Thoracic aorta (tissue), 2 donors: ENCODE results near the gene ELOVL7. TPM values are rescaled to one million over a fixed set of nuclear protein-coding genes. Genes with fewer than 3 reads are reported as not detected.
"Not testable (repeated sequence)": the region's sequence is repeated elsewhere in the genome, so short reads cannot be mapped to it uniquely, and the experiment has no call there.

Experiments used
- ATAC-seq: fragments of 150-250 bp; one replicate; pipeline ENCODE4 v1.8.0; 2017; ENCODE audit warnings: low read depth; ENCODE audit not compliant: insufficient number of reproducible peaks, low FRiP score
- DNase-seq: peaks from one replicate; pipeline ENCODE4 v3.0.0-alpha.2; 2020; ENCODE audit warnings: low spot score
- H3K27ac ChIP-seq, 2 donors: fragments of 200-600 bp; sonication (generic); 1 replicate in 1 of 2; 2 replicates in 1 of 2; pipeline ENCODE4 v1.5.1; 2016; ENCODE audit warnings: mild to moderate bottlenecking in 2 of 2, moderate library complexity in 2 of 2
- H3K27me3 ChIP-seq: fragments of 200-600 bp; sonication (generic); replicated peaks from 2 replicates; pipeline ENCODE4 v1.6.0; 2016; ENCODE audit warnings: mild to moderate bottlenecking; ENCODE audit not compliant: insufficient read depth
- H3K36me3 ChIP-seq: fragments of 200-600 bp; sonication (generic); one replicate; pipeline ENCODE4 v1.5.1; 2016
- H3K4me1 ChIP-seq, 2 donors: fragments of 200-600 bp; sonication (generic); 1 replicate in 1 of 2; 2 replicates in 1 of 2; pipeline versions ENCODE4 v1.5.1 to v1.6.0; 2016; ENCODE audit warnings: low read depth in 2 of 2, mild to moderate bottlenecking in 1 of 2; ENCODE audit not compliant: control insufficient read depth in 1 of 2
- H3K4me3 ChIP-seq: fragments of 200-600 bp; sonication (generic); 2 replicates; pipeline ENCODE4 v1.5.1; 2016; ENCODE audit warnings: mild to moderate bottlenecking
- H3K9me3 ChIP-seq: fragments of 200-600 bp; sonication (generic); 2 replicates; pipeline ENCODE4 v1.5.1; 2016
- CTCF ChIP-seq: fragments of 200-600 bp; sonication (generic); IDR thresholded peaks from one replicate; pipeline ENCODE4 v1.5.1; 2019; ENCODE audit warnings: antibody characterized with exemption
- total RNA-seq, 2 donors: library from RNA; depleted of rRNA; stranded (reverse); fragments of >200 nt; gene quantifications; one replicate each; pipeline versions ENCODE4 v1.1.0 to v1.2.3, GENCODE V29; 2016

Gene ELOVL7
- total RNA-seq, 2 donors from 2014 or later, result 3.0 to 18.5 TPM

DNA sequence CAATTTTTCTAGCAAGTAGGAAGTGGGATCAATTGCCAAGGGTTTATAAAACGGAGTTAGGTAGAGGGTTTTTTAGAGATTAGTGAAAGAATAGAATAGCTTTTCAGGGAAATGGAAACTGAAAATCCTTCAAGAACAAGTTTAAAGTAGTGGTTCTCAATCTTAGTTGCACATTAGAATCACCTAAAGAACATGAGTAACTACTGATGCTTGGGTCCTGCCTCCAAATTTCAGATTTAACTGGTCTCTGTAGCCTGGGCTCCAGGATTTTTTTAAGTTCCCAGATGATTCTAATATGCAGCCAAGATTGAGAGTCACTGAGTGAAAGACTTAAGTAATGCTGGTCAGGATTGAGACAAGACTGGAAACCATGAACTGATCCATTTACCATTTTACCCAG lies 20.5 kb downstream of the ELOVL7 start:
- Histone ChIP-seq H3K4me3 (no peak overlapping the region), H3K36me3 (no peaks in the 10 kb centered on the region), H3K9me3 (no peaks in the 10 kb centered on the region), H3K27me3 (no peaks in the 10 kb centered on the region), H3K4me1 (no peaks in the 10 kb centered on the region), H3K27ac (no peak overlapping the region)
- DNase-seq, result no peak
- no peak for ATAC-seq
- TF ChIP-seq CTCF, result no peak

- no peak for ATAC-seq
- H3K36me3 ChIP-seq, result no peaks in the 10 kb centered on the region
- no peaks in the 10 kb centered on the region for H3K4me1 ChIP-seq
- no peak overlapping the region for H3K27ac ChIP-seq
- no peak for DNase-seq
- no peaks in the 10 kb centered on the region for H3K9me3 ChIP-seq
- no peak overlapping the region for H3K4me3 ChIP-seq
- no peak for TF ChIP-seq CTCF
- H3K27me3 ChIP-seq, result no peaks in the 10 kb centered on the region
These were observed 21.8 kb downstream of the ELOVL7 start for GRCh38 chr5:60822285-60822556.

DNA sequence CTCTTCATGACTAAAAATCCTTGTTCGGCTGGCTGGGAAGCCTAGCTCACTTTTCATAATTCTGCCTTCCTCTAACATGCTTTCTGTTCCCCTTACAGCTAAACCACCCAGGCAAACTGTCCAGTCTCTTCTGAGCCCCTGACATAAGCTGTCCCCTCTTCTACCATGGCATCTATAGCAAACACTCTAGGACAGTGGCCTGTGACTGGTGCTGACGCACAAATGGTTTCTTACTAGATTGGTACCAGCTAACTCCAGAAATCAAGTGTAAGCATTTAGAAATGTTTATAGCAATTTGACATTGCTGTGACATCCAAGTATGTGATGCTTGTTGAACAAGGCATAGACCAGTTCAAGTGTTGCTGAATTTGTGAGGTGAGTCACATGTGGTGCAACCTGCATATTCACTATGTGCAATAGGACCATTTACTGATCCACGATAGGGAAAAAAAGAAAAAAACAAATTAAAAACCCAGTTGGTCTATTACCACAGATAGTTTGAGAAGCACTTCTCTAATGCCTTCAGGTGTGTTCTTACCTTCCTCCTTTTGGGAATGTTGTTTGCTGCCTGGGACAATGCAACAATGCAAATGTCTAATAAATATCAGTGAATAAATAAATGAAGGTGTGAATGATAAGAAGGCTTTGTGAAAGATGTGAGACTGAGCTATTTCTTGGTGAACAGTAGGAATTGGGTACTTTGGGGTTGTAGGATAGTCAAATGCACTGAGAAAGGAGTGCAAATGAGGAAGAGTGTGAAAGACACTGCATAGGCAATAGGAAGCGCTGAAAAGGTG lies 22.4 kb downstream of the ELOVL7 start:
- Histone ChIP-seq H3K4me1 (no peaks in the 10 kb centered on the region), H3K4me3 (no peak overlapping the region), H3K36me3 (no peaks in the 10 kb centered on the region), H3K9me3 (no peaks in the 10 kb centered on the region), H3K27ac (no peak overlapping the region), H3K27me3 (no peaks in the 10 kb centered on the region)
- DNase-seq (no peak), ATAC-seq (no peak)
- no peak for TF ChIP-seq CTCF

DNA sequence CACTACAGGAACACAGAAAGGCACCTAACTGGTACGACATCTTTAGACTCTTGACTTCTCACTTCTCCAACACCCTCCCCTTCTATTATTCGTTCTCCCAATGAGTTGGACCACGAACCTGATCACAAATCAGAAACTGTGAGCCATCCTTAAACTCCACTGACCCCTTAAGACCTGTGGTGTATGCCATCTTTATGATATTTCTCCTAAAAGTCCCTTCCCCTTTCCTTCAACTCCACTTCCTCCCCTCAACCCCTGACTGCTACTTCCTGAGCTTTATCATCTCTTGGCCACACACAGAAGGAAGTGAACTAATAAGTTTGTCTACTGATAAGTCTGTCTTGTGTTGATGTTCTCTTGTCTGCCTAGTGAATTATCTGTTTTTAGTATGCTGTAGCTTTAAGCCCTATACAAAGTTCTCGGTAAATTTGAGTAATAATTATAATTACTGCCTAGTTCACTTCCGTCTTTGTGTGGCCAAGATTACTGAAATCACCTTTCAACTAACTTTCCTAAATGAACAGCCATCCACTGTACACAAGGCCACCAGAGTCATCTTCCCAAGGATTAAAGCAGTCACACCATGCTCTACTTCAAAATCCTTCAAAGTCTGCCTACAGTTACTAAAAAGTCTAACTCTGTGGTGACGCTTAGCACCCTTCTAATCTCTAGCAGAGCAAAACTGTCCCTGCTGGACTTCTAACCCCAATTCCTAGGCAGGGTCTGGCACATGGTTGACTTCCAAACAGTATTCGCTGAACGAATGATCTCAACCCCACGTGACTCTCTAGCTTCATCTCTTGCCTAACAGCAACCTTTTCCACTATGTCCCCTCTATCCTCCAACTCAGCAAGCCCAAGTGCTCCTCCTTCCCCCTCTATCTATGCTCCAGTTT lies 23.2 kb downstream of the ELOVL7 start:
- H3K27me3 ChIP-seq, result no peaks in the 10 kb centered on the region
- H3K4me3 ChIP-seq, result no peak overlapping the region
- H3K27ac ChIP-seq, result no peak overlapping the region
- H3K9me3 ChIP-seq, result no peaks in the 10 kb centered on the region
- TF ChIP-seq CTCF, result no peak
- no peak for DNase-seq
- no peaks in the 10 kb centered on the region for H3K4me1 ChIP-seq
- H3K36me3 ChIP-seq, result no peaks in the 10 kb centered on the region
- ATAC-seq, result no peak

DNA sequence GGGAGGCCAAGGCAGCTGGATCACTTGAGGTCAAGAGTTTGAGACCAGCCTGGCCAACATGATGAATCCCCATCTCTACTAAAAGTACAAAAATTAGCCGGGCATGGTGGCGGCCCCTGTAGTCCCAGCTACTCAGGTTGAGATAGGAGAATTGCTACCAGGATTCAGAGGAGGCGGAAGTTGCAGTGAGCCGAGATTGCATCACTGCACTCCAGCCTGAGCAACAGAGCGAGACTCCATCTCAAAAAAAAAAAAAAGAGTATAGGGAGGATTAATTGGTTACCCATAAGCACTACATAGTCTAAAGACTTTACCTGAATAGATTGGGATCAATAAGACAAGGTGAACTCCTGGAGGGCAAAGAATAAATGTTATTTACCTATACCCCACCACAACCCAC lies 27.9 kb downstream of the ELOVL7 start:
- not testable (repeated sequence) for H3K4me3 ChIP-seq, H3K36me3 ChIP-seq, H3K27ac ChIP-seq, H3K27me3 ChIP-seq, ATAC-seq, H3K9me3 ChIP-seq, DNase-seq, H3K4me1 ChIP-seq
